ENCODE results near the gene M1AP.
A peak's percentile ranks its signal among the peaks of the same experiment; 100 is the strongest.
"Not testable (repeated sequence)": the region's sequence is repeated elsewhere in the genome, so short reads cannot be mapped to it uniquely, and the experiment has no call there.

The M1AP gene

DNA sequence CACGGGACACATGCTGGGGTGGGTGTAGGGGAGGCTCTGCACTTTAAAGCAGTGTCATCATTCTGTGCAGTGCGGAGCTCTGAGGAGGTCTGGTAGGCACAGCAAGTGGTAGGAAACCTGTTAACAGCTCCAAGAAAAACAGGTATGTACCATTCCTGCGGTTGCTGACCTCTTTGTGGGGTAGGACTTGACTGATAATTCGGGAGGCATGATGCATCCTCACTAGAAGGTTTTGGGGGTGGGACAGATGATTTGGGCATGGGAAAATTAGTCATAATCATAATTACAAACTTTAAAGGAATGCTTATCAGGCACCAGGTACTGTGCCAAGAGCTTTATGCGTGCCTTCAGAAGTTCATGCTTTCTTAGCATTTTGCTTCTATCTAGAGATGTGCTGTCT, 83.9 kb downstream of the M1AP start:
- DNase-seq: no peak

DNA sequence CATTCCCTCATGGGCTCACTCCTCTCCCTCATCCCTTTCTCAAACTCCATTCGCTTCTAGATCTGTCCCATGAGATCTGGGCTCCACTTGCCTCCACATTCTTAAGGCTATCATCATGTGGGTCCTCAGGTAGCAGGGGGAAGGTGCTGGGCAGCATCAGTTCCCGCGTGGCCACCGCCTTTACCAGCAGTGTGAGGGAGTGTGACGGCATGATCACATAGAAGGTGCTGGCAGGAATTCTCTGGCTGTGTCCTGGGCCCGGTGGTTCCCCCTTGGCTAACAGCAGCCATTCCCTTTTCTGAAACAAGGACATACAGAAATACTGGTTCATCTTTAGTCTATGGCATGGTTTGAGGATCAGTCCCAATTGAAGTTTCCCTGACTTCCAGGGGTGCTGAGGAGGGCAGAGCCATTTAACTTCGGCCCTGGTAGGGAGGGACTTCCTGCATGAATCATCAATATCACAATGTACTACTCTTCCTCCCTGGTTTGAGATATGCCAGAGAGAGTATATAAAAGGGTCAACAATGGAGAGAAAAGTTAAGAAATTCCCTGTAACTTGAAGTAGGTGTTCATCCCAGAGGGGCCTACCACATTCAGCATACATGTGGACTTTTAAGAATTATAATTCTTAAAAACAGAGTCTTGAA, 85.9 kb downstream of the M1AP start:
- no peak for DNase-seq

DNA sequence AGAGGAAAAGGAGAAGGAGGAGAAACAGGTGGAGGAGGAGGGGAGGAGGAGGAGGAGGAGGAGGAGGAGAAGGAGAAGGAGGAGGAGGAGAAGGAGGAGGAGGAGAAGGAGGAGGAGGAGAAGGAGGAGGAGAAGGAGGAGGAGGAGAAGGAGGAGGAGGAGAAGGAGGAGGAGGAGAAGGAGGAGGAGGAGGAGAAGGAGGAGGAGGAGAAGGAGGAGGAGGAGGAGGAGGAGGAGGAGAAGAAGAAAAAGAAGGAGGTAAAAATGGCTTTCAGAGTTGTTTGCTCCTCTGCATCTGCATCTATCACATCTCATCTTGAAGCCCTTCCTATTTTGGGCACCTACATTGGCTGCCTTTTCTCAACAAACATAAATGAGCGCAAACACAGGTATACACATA, 87.1 kb downstream of the M1AP start:
- not testable (repeated sequence) for DNase-seq

DNA sequence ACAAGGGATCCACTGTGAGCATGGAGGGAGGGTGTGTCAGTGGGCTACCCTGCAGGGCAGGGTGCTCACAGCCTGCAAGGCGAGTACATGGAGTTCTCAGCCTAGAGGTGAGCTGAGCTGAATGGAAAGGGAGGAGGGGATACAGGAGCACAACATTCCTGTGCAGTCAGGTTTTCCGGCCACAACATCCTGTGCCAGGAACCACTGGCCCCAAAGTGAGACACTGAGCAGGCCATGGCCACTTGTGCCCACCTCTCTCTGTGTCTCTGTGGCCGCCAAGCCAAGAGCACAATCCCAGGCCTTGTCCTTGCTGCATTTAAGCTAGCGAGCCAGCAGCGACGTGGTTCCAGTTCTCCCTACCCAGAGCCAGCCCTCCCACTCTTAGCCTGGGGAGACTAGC, 87.5 kb downstream of the M1AP start:
- DNase-seq: no peak

DNA sequence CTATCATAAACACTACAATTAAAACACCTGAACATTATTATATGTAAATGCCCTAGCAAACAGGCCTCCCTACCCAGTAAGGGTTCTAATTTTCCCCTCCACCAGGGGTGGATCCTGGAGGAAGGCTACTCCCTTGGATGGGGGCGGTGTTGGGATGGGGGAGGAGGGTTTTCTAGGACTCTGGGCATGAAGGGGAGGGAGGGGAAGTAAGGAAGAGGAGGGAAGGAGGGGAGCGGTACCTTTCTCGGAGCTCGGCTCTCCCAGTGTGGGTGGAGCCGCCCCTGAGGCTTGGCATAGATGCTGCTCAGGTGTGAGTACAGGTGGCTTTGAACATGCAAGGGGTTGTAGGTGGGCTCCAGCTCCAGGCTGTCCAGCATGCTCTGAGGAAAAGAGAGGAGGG, 88.2 kb downstream of the M1AP start:
- no peak for DNase-seq

DNA sequence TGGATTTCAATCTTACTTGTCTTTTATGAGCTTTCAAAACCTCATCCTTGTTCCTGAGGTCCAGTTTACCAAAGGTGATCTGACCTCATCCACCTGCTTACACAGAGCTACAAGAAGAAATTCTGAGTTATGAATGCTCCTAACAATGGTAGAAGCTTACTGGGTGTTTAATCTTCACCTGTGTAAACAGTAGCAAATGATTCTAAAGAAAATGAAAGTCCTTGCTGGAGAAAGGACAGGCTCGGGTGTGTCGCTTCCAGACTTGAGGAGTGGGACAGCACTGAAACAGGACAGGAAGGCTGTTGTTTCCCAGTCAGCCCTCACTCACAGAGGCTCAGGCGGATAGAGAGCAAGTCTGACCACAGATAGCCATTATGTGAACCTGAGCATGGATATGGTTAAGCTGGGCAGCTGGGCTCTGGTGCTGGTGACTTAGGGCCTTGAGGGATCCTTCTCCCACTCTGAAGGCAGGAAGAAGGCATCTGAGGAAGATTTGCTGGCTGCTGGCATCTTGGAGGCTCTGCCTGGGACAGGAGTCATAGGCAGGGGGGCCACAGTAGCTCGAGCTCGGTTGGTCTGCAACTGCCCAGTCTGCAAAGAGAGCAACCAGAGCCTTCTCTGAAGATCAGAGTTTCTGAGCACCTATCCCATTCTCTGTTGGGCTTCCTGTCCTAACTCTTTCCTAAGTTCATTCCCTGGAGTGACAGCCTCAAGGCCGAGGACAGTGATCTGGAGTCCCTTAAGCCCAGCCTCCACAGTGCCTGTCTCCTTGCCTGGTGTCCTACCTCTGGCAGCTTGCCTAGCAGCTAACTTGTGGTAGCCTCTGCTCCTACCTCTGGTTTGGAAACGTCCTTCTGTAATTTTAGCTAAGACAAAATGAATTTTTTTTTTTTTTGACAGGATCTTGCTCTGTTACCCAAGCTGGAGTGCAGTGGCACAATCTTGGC, 89.6 kb downstream of the M1AP start:
- DNase-seq: no peak

DNA sequence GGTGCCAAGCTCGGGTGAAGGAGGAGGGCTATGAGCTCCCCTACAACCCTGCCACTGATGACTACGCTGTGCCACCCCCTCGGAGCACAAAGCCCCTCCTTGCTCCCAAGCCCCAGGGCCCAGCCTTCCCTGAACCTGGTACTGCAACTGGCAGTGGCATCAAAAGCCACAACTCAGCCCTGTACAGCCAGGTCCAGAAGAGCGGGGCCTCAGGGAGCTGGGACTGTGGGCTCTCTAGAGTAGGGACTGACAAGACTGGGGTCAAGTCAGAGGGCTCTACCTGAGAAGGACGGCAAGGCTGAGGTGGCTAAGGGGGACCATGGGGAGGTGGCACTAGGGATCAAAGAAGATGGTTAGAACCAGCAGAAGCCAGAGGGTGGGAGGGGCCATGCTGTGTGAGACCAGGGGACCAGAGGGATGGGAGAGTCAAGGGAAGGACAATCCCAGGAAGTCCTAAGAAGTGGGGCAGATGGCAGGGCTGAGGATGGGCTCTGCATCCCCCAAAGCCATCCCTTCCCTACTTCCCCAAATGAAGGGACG, 91.2 kb downstream of the M1AP start:
- no peak for DNase-seq

DNA sequence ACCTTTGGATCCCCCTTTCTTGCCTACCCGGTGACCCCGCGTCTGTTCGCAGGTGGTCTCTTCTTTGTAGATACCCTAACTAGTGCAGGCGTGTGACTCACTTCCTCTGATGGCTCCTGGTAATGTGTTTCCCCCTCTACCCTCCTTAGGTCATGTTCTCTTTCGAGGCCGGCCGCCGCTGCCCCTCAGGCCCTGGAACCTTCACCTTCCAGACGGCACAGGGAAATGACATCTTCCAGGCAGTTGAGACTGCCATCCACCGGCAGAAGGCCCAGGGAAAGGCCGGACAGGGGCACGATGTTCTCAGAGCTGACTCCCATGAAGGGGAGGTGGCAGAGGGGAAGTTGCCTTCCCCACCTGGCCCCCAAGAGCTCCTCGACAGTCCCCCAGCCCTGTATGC, 92.0 kb downstream of the M1AP start:
- no peak for DNase-seq

DNA sequence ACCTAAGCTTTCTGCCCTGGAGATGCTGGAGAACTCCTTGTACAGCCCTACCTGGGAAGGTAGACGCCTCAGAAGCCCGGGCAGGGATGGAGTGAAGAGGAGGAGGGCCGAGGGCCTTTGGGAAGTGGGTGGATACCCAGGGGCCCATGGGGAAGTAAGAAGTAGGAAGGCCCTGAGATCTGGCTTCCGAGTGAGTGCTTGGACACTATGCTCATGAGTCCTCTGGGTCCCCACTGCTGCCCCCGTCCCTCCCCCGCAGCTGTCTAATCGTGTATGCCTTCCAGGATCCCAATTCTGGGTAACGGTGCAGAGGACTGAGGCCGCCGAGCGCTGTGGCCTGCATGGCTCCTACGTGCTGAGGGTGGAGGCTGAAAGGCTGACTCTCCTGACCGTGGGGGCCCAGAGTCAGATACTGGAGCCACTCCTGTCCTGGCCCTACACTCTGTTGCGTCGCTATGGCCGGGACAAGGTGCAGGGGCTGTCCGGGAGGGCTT, 92.5 kb downstream of the M1AP start:
- no peak for DNase-seq

DNA sequence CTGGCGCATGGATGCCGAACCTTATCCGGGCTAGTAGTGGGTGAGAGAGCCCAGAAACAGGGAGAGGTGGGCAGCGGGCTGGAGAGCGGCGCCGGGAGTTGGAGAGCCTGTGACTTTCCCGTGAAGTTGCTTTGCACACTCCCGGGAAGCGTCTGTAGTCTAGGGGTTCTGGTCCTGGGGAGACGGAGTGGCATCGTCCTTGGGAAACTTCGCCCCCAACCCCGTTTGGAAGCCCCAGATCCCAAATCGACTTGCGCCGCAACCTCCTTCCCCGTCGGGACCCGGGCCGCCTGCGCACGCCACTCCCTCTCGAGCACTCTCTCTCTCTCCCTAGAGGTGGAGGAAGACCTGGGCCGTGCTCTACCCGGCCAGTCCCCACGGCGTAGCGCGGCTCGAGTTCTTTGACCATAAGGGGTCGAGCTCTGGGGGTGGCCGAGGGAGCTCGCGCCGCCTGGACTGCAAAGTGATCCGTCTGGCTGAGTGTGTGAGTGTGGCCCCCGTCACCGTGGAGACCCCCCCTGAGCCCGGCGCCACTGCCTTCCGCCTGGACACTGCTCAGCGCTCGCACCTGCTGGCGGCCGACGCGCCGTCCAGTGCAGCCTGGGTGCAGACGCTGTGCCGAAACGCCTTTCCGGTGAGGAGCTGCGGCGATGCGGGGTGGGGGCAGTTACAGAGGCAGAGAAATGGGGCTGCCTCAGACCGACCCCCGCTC, 93.2 kb downstream of the M1AP start:
- peak in 4 of 5 experiments; percentile 23 to 58 (median 33) for DNase-seq

DNA sequence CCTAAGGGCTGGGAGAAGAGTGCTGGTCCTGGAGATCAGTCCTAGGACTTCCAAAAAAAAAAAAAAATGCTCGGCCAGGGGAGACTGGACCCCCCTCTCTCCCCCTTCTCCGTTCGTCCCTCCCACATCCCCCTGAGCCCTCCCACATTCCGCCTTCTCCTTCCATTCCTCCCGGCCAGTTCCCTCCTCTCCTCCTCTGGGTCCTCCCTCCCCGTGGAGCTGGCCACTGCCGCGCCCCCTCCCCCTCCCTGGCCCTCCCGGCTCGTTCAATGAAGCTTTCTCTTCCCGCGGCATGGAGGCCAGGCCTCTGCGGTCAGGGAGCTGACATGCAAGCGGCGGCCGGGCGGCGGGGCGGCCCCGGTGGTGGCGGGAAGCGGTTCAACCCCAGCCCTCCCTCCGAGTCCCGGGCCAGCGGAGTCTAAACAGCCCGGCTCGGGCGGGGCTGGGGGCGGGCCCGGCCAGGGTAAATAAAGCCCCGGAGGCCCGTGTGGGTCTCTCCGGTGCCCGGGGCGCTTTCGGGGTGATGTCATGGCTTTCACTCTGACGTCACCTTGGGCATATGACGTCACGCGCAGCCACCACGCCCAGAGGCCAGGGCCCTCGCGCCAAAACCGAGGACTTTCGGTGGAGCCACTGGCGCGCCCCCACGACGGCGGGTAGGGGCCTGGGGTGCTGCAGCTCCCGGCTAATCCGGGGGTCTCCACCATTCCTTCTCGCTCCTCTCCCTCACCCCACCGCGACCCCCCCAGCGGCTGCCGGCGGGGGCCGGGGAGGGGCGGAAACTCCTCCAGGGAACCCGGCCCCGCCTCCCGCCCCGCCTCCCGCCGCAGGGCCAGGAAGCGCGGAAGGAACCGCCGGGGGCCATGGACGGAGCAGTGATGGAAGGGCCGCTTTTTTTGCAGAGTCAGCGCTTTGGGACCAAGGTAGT, 94.0 kb downstream of the M1AP start, which contains the start of the genes DOK1 and LOXL3:
Gene DOK1 (plus strand): TSS at position 829 of the 928 bp plus-strand sequence. CDS start 35 bp downstream, at position 864.
Gene LOXL3 (minus strand): TSS at position 51 of the 928 bp plus-strand sequence. CDS start 1,308 bp downstream, outside the sequence.
- DNase-seq: peak; percentile 74 to 86 (median 76)

DNA sequence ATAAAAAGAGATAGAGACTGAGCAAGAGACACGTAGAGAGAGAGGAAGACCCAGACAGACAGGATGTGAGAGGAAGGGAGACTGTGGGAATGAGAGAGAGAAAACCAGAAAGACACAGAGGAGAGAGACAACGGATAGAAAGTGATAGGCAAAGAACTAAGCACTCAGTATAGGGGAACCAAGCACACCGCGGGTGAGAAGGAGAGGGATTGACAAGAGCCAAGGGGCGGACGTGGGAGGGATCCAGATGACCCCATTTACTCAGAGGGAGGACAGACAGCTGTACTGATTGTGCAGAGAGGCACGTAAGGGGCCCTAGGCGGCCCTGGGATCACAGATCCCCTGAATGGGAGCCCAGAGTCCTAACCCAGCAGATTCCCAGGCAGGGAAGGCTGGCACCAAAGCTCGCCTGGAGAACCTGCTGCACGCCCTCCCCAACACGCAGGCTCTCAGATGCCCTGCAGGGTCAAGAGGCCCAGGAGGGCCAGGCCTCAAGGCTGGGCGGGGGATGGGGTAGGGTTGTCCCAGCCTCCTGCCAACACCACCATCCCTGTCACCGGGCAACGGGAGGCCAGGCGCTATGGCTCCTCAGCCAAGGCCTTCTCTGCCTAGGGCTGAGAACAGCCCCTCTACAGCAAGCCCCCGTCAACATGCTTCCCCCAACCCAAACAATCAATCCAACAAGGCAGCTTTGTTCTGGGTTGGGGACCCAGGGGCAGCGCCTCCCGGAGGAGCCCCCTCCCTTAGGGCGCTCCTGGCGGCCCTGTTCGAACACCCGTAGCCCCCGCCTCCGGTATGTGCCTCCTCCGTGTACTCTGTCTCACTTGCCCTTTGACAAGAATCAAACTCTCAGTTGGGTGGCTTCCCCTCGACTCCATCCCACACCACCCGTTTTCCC, 95.0 kb downstream of the M1AP start:
- DNase-seq: no peak

DNA sequence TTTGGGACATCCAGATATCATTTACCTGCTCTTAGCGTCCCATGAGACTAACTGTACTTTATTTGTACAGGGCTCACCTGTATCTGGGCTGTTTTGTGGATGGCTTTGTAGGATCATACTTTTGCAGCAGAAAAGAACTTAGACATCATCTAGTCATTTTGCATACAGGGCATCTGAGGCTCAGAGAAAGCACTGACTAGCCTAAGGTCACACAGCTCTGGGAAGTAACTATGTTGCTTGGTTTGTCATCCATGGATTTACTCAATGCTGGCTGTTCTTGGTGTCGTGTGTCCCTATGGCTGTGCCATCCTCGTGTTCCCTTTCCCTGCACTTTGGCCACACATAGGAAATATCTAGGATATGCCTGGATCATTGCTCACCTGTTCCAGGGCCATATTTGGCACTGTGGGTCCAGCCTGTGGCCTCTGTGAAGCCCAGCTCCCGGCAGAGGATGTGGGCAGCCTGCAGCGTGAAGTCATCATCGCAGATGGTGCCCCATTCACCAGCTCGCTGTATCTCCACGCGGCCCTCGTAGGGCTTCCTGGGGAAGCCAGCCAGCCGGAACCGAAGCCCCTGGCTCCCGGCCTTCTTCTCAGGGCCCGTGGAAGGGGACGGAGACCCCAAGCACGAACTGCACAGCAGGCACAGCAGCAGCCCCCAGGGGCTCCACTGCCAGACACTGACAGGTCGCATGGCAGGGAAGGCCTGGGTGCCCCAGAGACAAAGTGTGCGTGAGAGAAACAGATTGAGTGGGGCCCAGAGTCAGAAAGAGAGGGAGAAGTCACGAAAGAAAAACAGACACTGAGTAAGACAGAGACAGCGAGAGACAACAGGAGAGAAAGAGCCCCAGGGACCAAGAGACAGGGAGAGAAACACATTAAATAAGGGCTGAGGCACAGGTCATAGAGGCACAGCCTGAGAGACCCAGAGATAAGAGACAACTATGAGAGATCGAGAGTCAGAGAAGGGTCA, 95.9 kb downstream of the M1AP start:
- DNase-seq: no peak

DNA sequence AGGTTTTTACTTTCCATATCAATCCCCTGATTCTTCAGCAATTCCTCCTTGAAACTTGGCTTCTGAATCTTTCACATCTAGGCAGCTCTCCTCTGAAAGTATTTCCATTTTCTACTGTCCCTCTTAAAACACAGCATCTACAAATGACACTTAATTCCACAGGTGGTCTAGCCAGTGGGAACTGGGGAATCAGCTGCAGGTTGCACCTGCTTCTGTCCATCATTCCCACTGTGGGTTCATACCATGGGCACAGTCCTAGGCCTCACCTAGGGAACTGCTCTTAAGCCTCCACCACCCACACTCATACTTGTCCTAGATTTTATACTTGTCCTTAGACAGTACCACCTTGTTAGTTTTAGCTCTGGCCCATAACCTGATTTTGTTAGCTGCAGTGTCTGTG, 96.6 kb downstream of the M1AP start:
- no peak for DNase-seq

DNA sequence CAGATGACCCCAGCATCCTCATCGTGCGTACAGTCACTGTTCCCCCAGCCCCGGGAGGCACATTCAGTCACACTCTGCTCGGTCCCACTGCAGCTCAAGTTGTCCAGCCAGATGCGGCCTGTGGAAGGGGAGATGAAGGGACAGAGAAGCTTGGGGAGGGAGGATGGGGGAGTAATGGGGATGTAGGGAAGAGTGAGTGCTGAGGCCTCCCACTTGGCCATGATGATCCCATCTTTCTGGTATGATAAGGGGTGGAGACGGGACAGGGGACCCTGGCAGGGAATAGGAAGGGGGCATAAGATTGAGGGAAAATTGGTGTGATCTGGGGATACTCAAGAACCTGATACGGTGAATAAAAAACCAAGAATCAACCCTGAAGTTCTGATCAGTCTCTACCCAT, 97.9 kb downstream of the M1AP start:
- no peak for DNase-seq

DNA sequence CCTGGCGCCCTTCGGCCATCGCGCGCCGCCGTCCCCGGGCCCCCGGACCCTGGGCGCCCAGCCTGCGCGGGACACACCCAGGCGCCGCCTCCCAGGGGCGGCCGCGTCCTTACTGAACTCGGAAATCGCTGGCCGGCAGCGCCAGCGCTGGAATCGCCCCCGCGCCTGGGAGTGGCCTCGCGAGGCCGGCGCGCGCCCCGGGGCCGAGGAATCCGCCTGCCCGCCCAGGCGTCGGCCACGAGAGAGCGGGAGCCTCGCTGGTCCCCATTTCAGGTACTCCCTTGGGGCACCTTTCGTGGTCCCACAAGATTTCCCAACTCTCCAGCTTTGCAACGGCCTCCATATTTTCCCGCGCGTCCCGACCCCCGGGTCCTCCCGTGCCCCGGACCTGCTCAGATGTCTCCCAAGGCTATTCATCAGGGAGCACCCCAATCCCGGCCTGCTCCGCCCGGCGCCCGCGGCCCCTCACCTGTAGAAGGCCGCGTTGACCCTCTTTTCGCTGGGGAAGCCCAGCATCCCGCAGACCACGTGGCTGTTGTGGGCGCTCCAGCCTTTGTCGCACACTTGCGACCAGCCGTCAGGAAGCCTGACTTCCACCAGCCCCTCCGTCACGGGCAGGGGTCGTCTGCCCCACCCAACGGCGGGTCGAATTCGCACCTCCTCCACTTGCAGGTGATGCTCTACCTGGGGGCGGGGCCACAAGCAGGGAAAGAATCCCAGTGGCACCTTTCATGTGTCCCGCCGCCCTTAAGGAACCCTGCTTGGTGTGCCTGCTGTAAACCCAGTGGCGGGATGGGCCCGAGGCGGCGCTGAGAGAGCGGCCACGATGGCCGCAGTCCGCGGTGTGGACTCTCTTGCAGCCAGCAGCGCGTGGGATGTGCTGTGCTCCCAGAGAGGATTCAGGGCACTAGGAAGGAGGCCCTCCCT, 99.0 kb downstream of the M1AP start:
- DNase-seq: no peak

DNA sequence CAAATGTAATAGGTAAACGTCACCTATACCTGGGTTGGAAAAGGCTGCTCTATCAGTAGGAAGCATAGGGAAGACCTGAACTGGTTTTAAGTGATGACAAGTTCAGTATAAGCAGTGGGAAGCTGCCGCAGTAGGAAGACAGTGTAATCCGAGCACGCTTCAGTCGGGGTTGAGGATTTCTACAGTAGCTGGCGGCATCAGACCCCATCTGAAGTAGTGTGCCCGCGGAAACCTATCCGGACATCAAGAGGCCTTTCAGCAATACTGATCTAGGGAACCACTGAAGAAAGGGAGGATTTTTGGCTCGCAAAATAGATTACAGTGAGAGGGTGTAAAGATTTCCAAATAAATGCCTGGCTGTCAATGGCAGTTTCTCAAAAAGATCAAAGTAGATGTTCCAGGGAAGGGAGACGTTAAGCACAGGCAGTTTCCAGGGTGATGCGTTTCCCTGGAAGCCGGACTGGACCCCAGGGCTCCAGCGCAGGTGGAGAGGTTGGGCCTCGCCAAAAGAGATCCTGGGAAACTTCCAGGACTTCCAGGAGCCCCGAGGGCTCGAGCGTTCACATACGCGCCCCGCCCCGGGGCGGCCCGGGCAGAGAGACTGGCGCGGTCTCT, 99.7 kb downstream of the M1AP start:
- no peak for DNase-seq

DNA sequence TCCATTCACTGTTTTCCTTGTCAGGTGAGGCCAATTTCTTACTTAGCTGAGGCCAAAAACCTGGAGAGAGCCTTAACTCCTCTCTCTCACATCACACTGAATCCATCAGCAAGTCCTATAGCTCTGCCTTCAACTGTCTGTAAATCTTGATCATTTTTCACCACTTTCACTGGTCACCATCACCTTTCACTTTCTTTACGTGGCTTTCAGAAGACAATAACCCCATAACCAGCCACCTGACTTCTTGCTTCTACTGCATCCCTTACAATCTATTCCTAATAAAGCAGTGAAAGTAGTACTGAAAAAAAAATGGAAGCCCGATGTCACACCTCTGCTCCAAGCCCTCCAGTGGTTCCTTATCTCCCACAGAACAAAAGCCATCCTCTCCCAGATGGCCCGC, 102.1 kb downstream of the M1AP start:
- no peak for DNase-seq

Data from T-helper 2 cell (primary cell).